NCI-H1048 (cell line): Measurements from ENCODE around the gene ATP5F1C.
"Not testable (repeated sequence)": the region's sequence is repeated elsewhere in the genome, so short reads cannot be mapped to it uniquely, and the experiment has no call there.

ENCODE experiments used
- DNase-seq: peaks from one replicate; lab custom pipeline; 2025; lab: John Stamatoyannopoulos, UW

ATP5F1C gene

DNA sequence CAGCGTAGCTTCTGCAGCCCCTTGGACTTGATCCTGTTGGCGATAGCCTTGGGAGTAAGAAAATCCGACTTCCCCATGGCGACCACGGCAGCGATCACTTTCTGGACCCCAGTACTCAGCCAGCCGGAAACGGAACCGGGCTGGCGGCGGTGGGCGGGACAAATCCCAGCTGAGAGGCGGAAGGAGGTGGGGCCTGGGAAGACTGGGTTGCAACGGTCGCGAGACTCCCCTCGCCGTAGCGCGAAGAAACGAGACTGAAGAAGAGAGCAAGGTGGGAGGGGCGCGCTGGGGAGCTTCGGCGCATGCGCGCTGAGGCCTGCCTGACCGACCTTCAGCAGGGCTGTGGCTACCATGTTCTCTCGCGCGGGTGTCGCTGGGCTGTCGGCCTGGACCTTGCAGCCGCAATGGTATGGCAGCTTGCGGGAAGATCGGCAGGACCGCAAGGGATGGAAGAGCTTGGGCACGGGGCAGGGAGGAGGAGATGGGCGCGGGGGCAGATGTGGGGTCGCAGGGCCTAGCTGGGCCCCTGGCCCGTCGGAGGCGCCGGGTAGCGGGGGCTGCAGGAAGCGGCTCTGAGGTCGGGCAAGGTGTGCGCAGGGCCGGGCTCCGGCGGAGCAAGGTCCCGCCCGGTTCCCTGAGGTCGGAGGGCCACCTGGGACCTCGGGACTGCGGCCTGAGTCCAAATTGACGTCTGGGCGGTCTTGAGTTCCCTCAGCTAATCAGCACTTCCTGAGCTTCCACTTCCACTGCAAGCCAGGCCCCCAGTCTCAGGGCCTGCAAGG is at the start of gene ATP5F1C, which contains the start of gene KIN:
TSS of gene ATP5F1C (plus strand) at position 321 of the 782 bp plus-strand sequence. CDS start at position 352, 31 bp downstream.
TSS of gene KIN (minus strand) at position 137 of the 782 bp plus-strand sequence. CDS start at position 77, 60 bp downstream.
- DNase-seq: peak; percentile 80

DNA sequence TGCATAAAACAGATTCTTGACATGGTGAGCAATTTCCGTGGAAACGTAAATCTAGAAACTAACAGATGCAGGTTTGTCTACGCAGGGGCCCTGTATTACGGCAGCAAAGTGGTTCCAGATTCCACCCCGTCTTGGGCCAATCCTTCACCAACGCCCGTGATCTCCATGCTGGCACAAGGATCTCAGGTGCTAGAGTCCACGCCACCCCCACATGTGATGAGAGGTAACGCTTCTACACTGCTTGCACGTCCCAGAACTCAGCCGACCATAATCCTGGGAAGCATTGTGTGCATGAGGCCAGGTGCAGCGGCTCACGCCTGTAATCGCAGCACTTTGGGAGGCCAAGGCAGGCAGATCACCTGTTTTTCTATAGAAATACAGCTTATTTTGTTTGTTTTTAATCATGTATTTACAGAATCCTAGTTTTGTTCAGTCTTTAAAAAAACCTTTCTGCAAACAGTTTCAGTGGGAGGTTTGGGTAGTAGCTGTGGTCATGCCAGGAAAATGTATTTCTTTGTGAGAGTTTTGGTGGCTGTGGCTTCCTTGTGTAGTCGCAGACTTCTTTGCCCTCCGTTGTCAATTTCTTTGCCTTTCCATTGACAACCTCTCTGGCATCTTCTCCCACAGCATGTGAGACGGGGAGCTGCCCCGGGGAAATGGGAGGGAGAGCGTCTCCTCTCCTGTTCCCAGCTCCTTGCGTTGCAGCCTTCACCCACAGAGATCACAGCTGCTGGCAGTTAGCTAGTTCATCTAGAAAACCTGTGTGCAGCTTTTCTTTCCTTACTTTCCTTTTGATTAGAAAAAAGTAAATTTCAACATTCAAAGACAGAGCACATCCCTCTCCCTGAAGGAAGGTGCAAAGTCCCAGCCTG is 49.2 kb upstream of the ATP5F1C start:
- DNase-seq: no peak

- DNase-seq: no peak
These were observed 43.7 kb upstream of the ATP5F1C start for GRCh38 chr10:7744307-7744706.

GRCh38 chr10:7748637-7749036 is 39.3 kb upstream of the ATP5F1C start:
- DNase-seq: not testable (repeated sequence)

DNA sequence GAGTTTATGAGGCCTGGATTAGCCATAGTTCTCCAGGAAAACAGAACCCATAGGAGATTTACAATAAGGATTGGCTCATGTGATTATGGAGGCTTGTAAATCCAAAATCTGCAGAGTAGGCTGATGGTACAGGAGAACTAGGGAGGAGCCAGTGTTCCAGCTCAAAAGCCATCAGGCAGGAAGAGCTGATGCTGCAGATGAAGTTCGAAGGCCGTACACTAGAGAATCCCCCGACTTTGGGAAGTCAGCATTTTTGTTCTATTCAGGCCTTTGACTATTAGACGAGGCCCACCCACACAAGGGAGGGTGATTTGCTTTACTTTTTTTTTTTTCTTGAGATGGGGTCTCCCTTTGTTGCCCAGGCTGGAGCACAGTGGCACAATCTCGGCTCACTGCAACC is 37.8 kb upstream of the ATP5F1C start:
- no peak for DNase-seq

GRCh38 chr10:7752251-7752650 is 35.7 kb upstream of the ATP5F1C start:
- no peak for DNase-seq

- DNase-seq: no peak
These were observed 32.9 kb upstream of the ATP5F1C start for GRCh38 chr10:7755103-7755502.

GRCh38 chr10:7756360-7756992 is 31.5 kb upstream of the ATP5F1C start:
- no peak for DNase-seq

DNA sequence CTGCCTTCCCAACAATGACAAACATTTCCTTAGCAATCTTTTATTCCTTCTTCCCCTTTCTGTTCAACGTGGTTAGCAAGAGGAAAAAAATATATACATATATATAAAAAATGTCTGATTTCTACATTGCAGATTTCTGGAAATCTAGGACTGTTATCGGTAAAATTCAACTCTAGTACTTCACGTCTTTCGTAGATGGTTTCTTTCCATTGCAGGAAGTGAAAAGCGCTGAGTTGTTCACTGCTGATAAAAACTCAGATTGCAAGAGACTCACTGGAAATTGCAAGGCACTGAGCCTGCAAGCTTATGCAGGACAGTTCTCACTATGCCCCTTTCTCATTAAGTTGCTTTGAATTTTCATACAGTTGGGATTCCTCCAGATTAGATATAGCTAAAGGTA is 24.0 kb upstream of the ATP5F1C start:
- DNase-seq: no peak

GRCh38 chr10:7766241-7766640 is 21.7 kb upstream of the ATP5F1C start:
- DNase-seq: no peak

GRCh38 chr10:7767209-7767608 is 20.8 kb upstream of the ATP5F1C start:
- no peak for DNase-seq

GRCh38 chr10:7768417-7768816 is 19.6 kb upstream of the ATP5F1C start:
- no peak for DNase-seq

DNA sequence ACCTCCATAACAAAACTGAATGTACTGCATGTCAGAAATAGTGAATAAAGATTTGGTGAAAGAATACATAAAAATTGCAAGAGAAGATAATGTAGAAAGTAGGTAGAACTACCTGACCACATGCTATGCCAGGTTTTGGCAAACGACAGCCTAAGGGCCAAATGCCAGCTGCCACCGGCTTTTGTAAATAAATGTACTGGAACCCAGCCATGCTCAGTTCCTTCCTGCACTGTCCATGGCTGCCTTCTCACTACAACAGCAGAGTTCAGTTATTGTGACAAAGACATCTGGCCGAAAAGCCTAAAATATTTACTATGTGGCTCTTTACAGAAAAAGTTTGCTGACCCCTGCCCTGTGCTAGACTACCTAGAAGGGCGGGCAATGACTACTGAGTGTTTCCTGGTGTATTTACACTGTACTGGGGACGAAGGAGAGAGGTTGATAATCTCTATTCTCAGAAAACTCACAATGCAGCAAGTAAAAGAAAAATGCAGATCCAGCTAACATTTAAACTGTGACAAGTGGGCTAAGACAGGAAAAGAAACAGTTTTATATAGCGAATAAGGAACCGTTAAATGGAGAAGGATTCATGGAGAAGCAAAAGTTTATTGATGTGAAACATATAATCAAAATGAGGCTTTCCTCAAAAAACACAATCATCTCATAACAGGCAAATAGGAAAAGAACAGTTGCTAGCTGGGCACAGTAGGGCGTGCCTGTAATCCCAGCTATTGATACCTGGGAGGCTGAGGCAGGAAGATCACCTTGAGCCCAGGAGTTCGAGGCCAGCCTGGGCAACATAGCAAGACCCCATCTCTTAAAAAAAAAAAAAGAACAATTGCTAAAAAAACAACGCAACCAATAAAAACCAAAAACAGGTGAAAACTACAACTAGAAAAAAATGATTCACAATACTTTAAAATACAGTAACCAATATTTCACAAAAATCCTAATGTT is 13.9 kb upstream of the ATP5F1C start:
- no peak for DNase-seq

DNA sequence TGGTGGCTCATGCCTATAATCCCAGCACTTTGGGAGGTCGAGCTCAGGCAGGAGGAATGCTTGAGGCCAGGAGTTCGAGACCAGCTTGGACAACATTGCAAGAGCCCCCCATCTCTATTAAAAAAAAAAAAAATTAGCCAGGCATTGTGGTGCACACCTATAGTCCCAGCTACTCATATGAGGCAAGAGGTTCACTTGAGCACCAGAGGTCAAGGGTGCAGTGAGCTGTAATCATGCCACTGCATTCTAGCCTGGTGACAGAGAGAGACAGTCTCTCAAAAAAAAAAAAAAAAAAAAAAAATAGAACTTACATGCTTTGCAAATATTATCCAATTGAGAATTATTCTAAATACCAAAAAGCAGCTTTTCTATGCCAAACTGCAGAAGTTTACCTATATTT is 11.2 kb upstream of the ATP5F1C start:
- no peak for DNase-seq

GRCh38 chr10:7782194-7782593 is 5.8 kb upstream of the ATP5F1C start:
- DNase-seq: not testable (repeated sequence)

DNA sequence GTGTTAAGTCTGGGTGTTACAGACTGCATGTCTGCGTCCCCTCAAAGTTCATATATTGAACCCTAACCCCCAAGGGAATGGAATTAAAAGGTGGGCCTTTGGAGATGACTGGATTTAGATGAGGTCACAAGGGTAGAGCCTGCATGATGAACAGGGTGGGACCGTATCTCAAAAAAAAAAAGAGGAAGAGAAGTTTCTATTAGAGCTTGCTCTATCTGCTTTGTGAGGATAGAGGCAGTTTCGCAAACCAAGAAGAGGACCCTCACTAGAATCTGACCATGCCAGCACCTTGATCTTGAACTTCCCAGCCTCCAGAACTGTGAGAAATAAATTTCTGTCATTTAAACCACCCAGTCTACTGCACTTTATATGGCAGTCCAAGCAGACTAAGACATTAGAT is 1.5 kb upstream of the ATP5F1C start:
- DNase-seq: no peak

- no peak for DNase-seq
These were observed 674 bp upstream of the ATP5F1C start for GRCh38 chr10:7787150-7787856.

DNA sequence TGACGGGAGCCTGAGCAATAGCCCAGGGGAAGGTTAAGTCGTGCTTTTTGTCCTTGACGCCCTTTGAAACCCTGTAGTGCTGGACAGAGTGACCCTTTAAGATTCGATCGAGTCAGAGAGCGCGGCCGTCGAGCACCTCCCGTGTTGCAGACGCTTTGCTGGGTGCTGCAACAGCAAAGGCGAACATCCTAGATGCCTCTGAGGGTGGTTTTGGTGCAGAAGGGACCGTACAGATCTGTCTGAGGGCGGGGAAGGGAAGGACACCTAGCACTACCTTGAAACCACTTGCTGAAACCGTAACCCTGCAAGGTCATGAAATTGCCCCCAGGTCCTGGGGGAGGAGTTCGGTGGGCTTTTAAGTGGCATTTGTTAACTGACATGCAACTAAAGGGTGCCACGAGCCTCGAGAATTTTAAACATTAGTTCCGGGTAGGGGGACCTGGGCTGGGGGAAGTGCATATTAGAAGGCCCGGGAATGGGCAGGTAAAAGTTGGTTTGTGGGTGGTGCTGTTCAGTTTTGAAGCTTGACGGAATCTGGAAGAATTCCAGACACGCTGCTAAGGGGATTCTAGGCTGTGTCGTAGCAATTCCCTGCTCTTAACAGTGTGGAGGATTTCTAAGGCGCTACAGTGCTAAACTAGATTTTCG is 786 bp downstream of the ATP5F1C start:
- no peak for DNase-seq

GRCh38 chr10:7789390-7789789 is 1.4 kb downstream of the ATP5F1C start:
- no peak for DNase-seq

DNA sequence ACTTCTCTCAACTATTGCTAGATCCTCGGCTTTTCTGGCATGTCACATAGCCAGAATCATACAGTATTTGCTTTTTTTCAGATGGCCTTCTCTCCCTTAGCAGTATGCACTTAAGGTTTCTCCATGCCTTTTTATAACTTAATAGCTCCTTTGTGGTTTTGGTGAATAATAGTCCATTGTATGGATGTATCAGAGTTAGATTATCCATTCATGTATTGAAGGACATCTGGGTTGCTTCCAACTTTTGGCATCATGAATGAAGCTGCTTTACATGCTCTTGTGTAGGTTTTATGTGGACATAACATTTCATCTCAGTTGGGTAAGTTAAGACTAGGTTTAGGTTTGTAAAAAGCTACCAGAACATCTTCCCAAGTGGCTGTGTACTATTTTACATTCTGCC is 4.6 kb downstream of the ATP5F1C start:
- DNase-seq: no peak
